Activated CD4-positive, alpha-beta T cell treated with anti-CD3 and anti-CD28 coated beads for 36 hours (primary cell): ENCODE measurements around the gene C19orf73. TPM values are rescaled to one million over a fixed set of nuclear protein-coding genes. Genes with fewer than 3 reads are reported as not detected.
A peak's percentile ranks its signal among the peaks of the same experiment; 100 is the strongest.
"Not testable (repeated sequence)": the region's sequence is repeated elsewhere in the genome, so short reads cannot be mapped to it uniquely, and the experiment has no call there.

Source experiments
- ATAC-seq: fragments of 200-7000 bp; cut with Tn5 transposase; one replicate; pipeline ENCODE4 v1.10.0; 2021; ENCODE audit warnings: mild to moderate bottlenecking, moderate library complexity
- CTCF ChIA-PET: fragments of 350-600 bp; sonication (Branson Sonifier 250); formaldehyde crosslinking; loops from one replicate; lab custom pipeline; 2021; ENCODE audit warnings: antibody characterized with exemption; lab: Charles Lee
- POLR2A ChIA-PET: fragments of 350-600 bp; sonication (Branson Sonifier 250); formaldehyde crosslinking; loops from one replicate; lab custom pipeline; 2021; ENCODE audit warnings: antibody characterized with exemption, inconsistent platforms; lab: Charles Lee
- DNase-seq: peaks from one replicate; pipeline ENCODE4 v3.0.0-alpha.2; 2020
- H3K27ac Mint-ChIP-seq: one replicate; pipeline ENCODE4 v1.8.0; 2021; ENCODE audit warnings: mixed read lengths
- H3K27me3 Mint-ChIP-seq: one replicate; pipeline ENCODE4 v1.8.0; 2021; ENCODE audit warnings: mixed read lengths
- H3K36me3 Mint-ChIP-seq: one replicate; pipeline ENCODE4 v1.8.0; 2021; ENCODE audit warnings: low read depth, mixed read lengths
- H3K4me1 Mint-ChIP-seq: one replicate; pipeline ENCODE4 v1.8.0; 2021; ENCODE audit warnings: mixed read lengths
- H3K4me3 Mint-ChIP-seq: one replicate; pipeline ENCODE4 v1.8.0; 2021; ENCODE audit warnings: mild to moderate bottlenecking, moderate library complexity, mixed read lengths
- H3K9me3 Mint-ChIP-seq: one replicate; pipeline ENCODE4 v1.8.0; 2021; ENCODE audit warnings: low read depth, mixed read lengths
- intact Hi-C, 2 experiments: fragments of 100-400 bp; cut with DNase I in 1 of 2; cut with micrococcal nuclease in 1 of 2; formaldehyde crosslinking; loops; one replicate each; pipeline versions ENCODE4 v1.14.2 to v1.15.1; 2022 to 2024; cut with DNase I, micrococcal nuclease
- total RNA-seq, 2 experiments: library from RNA; stranded (reverse); gene quantifications; one replicate each; pipeline ENCODE4 v1.2.3, GENCODE V29; 2021

C19orf73 gene
- total RNA-seq, 2 experiments from 2014 or later = 1.7 to 2.0 TPM

DNA sequence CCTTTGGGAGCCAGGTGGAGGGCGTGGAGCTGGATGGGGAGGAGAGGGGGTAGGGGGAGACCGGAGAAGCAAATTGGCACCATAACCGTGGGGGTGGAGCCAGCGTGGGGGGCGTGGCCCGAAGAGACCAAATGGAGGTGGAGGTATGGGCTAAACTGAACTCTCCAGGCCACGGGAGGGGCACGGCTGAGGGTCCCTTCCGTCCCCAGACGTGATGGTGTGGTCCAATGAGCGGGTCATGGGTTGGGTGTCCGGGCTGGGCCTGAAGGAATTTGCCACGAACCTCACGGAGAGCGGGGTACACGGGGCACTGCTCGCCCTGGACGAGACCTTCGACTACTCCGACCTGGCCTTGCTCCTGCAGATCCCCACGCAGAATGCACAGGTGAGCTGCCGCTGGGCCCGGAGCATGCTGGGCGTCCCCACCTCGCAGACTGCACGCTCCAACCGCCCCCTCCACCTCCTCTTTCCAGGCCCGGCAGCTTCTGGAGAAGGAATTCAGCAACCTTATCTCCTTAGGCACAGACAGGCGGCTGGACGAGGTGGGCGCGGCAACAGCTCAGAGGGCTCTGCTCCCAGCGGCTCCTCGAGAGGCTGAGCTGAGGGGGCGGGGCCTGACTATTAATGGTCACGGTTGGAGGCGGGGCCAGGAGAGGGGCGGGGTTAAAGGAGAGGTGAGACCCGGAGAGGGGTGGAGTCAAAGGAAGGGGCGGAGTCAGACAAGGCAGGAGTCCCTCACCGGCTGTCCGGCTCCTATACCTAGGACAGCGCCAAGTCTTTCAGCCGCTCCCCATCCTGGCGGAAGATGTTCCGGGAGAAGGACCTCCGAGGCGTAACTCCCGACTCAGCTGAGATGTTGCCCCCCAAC, 30.1 kb upstream of the C19orf73 start:
- peaks cover 58% of the 10 kb centered on the region for H3K27me3 Mint-ChIP-seq
- intact Hi-C loops = loop anchor here (1.0 to 10.0 kb wide), 4 partner anchors 16 to 154 kb away; partner anchors contain the start of genes GYS1 (in 1 of the 2) and RUVBL2 (in 1 of the 2)
- H3K27ac Mint-ChIP-seq = no peak overlapping the region
- ChIA-PET CTCF (interaction anchor here (0.6 to 1.9 kb wide), 6 partner anchors 10 to 385 kb away, joined by 3 to 7 read pairs (median 4); partner anchors contain the start of genes GYS1 and RUVBL2), POLR2A (interaction anchor here (0.9 kb wide), 1 partner anchor 20 kb away, joined by 3 read pairs; no protein-coding TSS in a partner anchor)
- peaks cover 28% of the 10 kb centered on the region for H3K4me1 Mint-ChIP-seq
- peak; percentile 93 for DNase-seq
- peaks cover 2% of the 10 kb centered on the region for H3K36me3 Mint-ChIP-seq
- H3K9me3 Mint-ChIP-seq = no peaks in the 10 kb centered on the region
- ATAC-seq = peak; percentile 53
- peak overlapping the region; percentile 67 for H3K4me3 Mint-ChIP-seq

DNA sequence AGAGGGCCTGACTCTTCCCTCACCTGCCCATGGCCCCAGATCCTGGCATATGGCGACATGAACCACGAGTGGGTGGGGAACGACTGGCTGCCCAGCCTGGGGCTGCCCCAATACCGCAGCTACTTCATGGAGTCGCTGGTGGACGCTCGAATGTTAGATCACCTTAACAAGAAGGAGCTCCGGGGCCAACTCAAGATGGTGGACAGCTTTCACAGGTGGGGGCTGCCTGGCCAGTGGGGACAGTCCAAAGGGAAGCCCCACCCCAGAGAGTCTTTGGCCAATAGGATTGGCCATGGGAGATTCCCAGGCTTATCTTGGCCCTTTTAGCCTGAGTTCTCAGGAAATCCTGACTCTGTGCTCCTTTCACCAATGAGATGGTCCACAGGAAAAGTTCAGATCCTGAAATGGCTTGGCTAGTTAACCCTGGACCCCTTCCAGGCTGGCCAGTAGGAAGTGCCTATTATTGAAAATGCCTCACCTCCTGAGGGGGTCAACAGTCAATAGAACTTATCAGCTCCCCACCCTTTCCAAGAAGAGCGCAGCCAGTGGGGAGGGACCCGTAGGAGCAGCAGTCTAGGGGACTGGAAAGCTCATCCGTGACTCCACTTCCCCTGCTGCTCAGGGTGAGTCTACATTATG, 29.2 kb upstream of the C19orf73 start:
- Mint-ChIP-seq H3K9me3 (no peaks in the 10 kb centered on the region), H3K4me1 (peaks cover 28% of the 10 kb centered on the region), H3K36me3 (peaks cover 2% of the 10 kb centered on the region), H3K27ac (no peak overlapping the region), H3K4me3 (no peak overlapping the region), H3K27me3 (peaks cover 51% of the 10 kb centered on the region)
- ATAC-seq (no peak), DNase-seq (no peak)
- ChIA-PET CTCF (interaction anchor here (0.6 to 1.9 kb wide), 5 partner anchors 9 to 386 kb away, joined by 3 to 7 read pairs (median 4); partner anchors contain the start of genes GYS1 and RUVBL2), POLR2A (no interaction called here)
- intact Hi-C loops = loop anchor here in 1 of 2 experiments (5.0 to 10.0 kb wide), 2 partner anchors 44 to 153 kb away; partner anchors contain the start of genes GYS1 and RUVBL2

DNA sequence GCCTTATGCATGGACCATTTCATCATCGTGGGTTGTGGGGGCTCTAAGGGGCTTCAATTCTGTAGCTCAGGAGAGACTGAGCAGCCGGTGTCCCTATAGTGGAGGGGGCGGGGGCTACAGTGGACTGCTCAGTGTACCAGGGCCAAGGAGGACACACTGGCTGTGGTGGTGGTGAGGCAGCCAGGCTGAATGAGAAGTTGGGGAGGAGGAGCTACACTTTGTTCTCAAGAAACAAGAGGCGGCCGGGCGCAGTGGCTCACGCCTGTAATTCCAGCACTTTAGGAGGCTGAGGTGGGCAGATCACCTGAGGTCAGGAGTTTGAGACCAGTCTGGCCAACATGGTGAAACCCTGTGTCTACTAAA, 27.4 kb upstream of the C19orf73 start:
- ChIA-PET CTCF (interaction anchor here (0.6 to 4.0 kb wide), 13 partner anchors 10 to 88 kb away, joined by 3 to 21 read pairs (median 3); partner anchors contain the start of gene CGB7), POLR2A (interaction anchor here (0.7 kb wide), 1 partner anchor 31 kb away, joined by 3 read pairs; no protein-coding TSS in a partner anchor)
- not testable (repeated sequence) for H3K27ac Mint-ChIP-seq, DNase-seq, H3K4me3 Mint-ChIP-seq, H3K9me3 Mint-ChIP-seq, ATAC-seq, H3K36me3 Mint-ChIP-seq
- intact Hi-C loops = loop anchor here (1.0 to 10.0 kb wide), 9 partner anchors 27 to 153 kb away; partner anchors contain the start of genes GYS1 (in 2 of the 2), RUVBL2 (in 2 of the 2), C19orf73 (in 1 of the 2) and LIN7B (in 1 of the 2)
- Mint-ChIP-seq H3K4me1 (peaks cover 32% of the 10 kb centered on the region), H3K27me3 (peaks cover 48% of the 10 kb centered on the region)

DNA sequence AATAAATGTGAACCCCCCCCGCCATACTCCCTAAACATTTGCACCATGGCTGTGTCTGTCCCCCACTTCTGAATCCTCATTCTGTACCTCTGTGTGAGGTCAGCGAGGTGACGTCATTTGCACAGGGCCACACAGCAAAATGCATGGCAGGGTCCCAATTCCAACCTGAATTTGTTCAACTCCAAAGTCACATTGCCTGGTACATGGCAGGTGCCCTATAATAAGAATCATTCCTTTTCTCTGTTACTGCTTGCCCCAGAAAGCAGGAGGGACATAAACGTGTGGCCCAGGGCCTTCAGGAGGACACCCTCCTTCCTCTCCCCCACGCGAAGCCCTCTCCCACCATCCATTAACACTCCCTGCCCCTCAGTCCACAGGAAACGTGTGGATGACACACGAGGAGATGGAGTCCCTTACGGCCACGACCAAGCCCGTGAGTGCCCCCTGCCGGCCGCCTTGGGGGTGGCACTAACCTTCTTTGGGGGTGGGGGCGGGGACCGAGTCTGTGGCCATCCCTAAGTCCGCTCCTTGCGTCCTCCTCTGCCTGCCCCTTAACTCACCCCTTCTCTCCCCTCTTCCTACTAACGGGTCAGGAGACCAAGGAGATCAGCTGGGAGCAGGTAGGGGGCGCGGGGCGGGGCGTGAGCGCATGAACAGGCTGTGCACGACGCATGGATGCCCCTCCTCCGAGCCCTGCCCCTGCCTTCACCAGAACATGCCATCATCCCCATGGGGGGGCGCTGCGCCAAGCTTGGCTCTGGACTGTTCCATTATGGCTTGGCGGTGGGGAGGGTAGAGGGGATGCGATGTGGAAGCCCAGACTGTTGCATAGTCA, 26.8 kb upstream of the C19orf73 start:
- DNase-seq (peak; percentile 90), ATAC-seq (peak; percentile 68)
- POLR2A ChIA-PET = interaction anchor here (0.7 kb wide), 1 partner anchor 31 kb away, joined by 3 read pairs; no protein-coding TSS in a partner anchor
- H3K36me3 Mint-ChIP-seq = peaks cover 1% of the 10 kb centered on the region
- peaks cover 48% of the 10 kb centered on the region for H3K27me3 Mint-ChIP-seq
- CTCF ChIA-PET = interaction anchor here (0.6 to 4.0 kb wide), 12 partner anchors 12 to 88 kb away, joined by 3 to 21 read pairs (median 4); partner anchors contain the start of gene CGB7
- peak overlapping the region; percentile 4 for H3K4me3 Mint-ChIP-seq
- peaks cover 34% of the 10 kb centered on the region for H3K4me1 Mint-ChIP-seq
- no peaks in the 10 kb centered on the region for H3K9me3 Mint-ChIP-seq
- intact Hi-C loops = loop anchor here (1.0 to 10.0 kb wide), 9 partner anchors 26 to 152 kb away; partner anchors contain the start of genes GYS1 (in 2 of the 2), RUVBL2 (in 2 of the 2), C19orf73 (in 1 of the 2) and LIN7B (in 1 of the 2)
- peak overlapping the region; percentile 66 for H3K27ac Mint-ChIP-seq

DNA sequence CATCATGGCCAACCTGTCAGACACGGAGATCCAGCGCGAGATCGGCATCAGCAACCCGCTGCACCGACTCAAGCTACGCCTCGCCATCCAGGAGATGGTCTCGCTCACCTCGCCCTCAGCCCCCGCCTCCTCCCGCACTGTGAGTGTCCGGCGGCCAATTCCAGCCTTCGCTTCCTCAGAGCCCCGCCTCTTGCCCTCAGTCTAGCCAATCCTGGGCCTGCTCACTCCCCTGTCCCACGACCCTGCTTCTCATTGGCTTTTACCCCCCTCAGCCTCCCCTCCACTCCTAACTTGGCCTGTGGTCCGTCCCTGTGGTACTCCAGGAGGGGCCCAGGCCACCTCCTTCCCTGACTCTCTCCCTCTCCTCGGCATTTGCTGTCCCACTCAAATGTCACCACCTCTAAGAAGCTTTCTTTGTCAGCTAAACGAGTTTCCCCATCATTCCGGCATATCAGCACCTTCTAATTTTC, 24.0 kb upstream of the C19orf73 start:
- Mint-ChIP-seq H3K27ac (peak overlapping the region; percentile 2), H3K9me3 (no peaks in the 10 kb centered on the region), H3K4me1 (peaks cover 18% of the 10 kb centered on the region), H3K27me3 (peaks cover 25% of the 10 kb centered on the region), H3K36me3 (peaks cover 1% of the 10 kb centered on the region), H3K4me3 (peak overlapping the region; percentile 71)
- DNase-seq (peak; percentile 86), ATAC-seq (peak; percentile 90)
- ChIA-PET POLR2A (interaction anchor here (0.6 kb wide), 1 partner anchor 98 kb away, joined by 3 read pairs; no protein-coding TSS in a partner anchor), CTCF (interaction anchor here (0.7 to 4.0 kb wide), 5 partner anchors 9 to 1156 kb away, joined by 3 to 19 read pairs (median 4); partner anchors contain the start of gene LIN7B)
- intact Hi-C loops = loop anchor here in 1 of 2 experiments (10.0 kb wide), 1 partner anchor 148 kb away; the partner anchor contains the start of genes GYS1 and RUVBL2

DNA sequence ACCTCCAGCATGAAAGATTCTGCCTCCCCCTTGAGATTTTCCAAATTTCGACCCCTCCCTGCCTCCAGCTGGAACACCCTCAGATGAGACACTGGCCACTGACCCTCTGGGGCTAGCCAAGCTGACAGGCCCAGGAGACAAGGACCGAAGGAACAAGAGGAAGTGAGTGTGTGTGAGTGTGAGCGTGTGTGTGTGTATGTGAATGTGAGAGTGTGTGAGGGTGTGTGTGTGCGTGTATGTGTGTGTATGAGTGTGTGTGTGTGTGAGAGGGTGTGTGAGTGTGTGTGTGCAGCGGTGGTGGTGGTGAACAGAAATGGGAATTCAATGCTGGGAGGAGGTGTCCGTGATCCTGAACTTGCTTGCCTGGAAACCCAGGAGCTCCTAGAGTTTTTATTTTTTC, 22.4 kb upstream of the C19orf73 start:
- Mint-ChIP-seq H3K4me3 (no peak overlapping the region), H3K9me3 (no peaks in the 10 kb centered on the region), H3K27ac (no peak overlapping the region), H3K4me1 (peaks cover 18% of the 10 kb centered on the region), H3K27me3 (peaks cover 15% of the 10 kb centered on the region), H3K36me3 (peaks cover 1% of the 10 kb centered on the region)
- POLR2A ChIA-PET = no interaction called here
- CTCF ChIA-PET = no interaction called here
- ATAC-seq (no peak), DNase-seq (no peak)
- intact Hi-C loops = loop anchor here in 1 of 2 experiments (10.0 kb wide), 1 partner anchor 147 kb away; the partner anchor contains the start of genes GYS1 and RUVBL2

DNA sequence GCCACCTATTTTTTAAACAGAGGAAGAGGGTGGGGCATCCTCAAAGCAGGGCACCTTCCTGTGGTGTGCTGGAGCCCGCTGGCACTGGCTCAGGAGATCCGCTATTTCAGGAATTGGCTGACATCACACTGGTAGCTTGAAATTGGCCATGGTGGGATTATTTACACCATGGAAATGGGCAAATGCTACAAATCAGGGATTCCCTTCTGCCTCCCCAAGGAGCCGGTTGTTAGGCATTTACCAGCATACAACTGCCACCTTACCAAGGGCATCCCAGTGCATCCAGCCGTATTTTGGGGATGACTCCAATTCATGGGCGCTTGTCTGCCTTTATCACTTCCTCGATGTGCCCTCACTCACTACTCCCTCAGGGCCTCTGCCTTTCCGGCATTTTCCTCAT, 22.0 kb upstream of the C19orf73 start:
- no peak for DNase-seq
- CTCF ChIA-PET = no interaction called here
- POLR2A ChIA-PET = no interaction called here

DNA sequence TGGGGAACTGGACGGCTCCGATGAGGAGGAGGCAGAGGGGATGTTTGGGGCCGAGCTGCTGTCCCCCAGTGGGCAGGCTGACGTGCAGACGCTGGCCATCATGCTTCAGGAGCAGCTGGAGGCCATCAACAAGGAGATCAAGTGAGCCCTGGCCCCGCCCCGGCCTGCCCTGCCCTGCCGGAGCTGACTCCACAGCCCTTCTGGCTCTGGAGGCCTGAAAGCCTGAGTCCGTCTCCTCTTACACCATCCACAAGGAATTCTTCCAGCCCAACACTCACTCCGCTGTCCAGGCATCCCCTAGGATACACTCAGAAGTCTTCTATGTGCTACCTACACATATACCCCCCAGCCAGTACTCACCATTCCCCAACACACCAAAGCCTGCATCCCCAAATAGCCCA, 17.8 kb upstream of the C19orf73 start:
- peaks cover 5% of the 10 kb centered on the region for H3K36me3 Mint-ChIP-seq
- H3K9me3 Mint-ChIP-seq = no peaks in the 10 kb centered on the region
- H3K4me1 Mint-ChIP-seq = peaks cover 16% of the 10 kb centered on the region
- H3K4me3 Mint-ChIP-seq = no peak overlapping the region
- peaks cover 5% of the 10 kb centered on the region for H3K27me3 Mint-ChIP-seq
- DNase-seq (no peak), ATAC-seq (no peak)
- intact Hi-C loops = no loop called here
- CTCF ChIA-PET = no interaction called here
- POLR2A ChIA-PET = no interaction called here
- H3K27ac Mint-ChIP-seq = no peak overlapping the region

More for the DNA sequence above, 22.0 kb upstream of the C19orf73 start:
- Mint-ChIP-seq H3K36me3 (peaks cover 1% of the 10 kb centered on the region), H3K4me1 (peaks cover 21% of the 10 kb centered on the region), H3K27me3 (peaks cover 13% of the 10 kb centered on the region), H3K27ac (no peak overlapping the region), H3K4me3 (no peak overlapping the region), H3K9me3 (no peaks in the 10 kb centered on the region)
- no peak for ATAC-seq
- intact Hi-C loops = loop anchor here in 1 of 2 experiments (10.0 kb wide), 1 partner anchor 146 kb away; the partner anchor contains the start of genes GYS1 and RUVBL2

DNA sequence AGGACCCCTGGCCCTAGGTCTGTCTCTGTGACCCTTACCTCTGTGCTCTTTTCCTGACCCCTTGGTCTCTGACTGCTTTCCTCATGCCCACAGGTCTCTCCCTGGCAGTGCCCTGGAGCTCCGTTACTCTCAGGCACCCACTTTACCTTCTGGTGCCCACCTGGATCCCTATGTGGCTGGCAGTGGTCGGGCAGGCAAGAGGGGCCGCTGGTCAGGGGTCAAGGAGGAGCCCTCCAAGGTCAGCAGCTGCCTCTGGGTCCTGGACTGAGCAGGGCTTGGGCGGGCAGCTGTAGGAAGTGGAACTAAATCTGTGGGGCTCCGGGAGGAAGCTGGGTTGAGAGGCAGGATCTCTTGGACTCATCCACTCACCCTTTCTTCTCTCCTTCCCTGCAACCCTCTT, 16.7 kb upstream of the C19orf73 start:
- Mint-ChIP-seq H3K36me3 (peaks cover 5% of the 10 kb centered on the region), H3K4me3 (no peak overlapping the region), H3K9me3 (no peaks in the 10 kb centered on the region), H3K27ac (no peak overlapping the region), H3K27me3 (peaks cover 1% of the 10 kb centered on the region), H3K4me1 (peaks cover 11% of the 10 kb centered on the region)
- no peak for DNase-seq
- ChIA-PET CTCF (interaction anchor here (0.8 to 1.0 kb wide), 2 partner anchors 11 to 38 kb away, joined by 3 to 4 read pairs; no protein-coding TSS in a partner anchor), POLR2A (no interaction called here)
- intact Hi-C loops = no loop called here
- no peak for ATAC-seq
